H1 (cell line): ENCODE measurements around the gene GTF2F2.

Experiments
- CTCF ChIP-seq, 3 experiments: IDR thresholded peaks; 1 replicate in 2 of 3; 2 replicates in 1 of 3; pipeline versions ENCODE4 v1.5.1 to v1.6.1; 2011; ENCODE audit warnings: low read length in 3 of 3, mild to moderate bottlenecking in 3 of 3, inconsistent platforms in 2 of 3, low read depth in 1 of 3, moderate library complexity in 1 of 3; ENCODE audit not compliant: insufficient read depth in 1 of 3; ENCODE audit errors: control extremely low read depth in 1 of 3
- POLR2AphosphoS5 ChIP-seq: IDR thresholded peaks from 2 replicates; pipeline ENCODE4 v1.6.1; 2011; ENCODE audit warnings: low read depth, low read length

DNA sequence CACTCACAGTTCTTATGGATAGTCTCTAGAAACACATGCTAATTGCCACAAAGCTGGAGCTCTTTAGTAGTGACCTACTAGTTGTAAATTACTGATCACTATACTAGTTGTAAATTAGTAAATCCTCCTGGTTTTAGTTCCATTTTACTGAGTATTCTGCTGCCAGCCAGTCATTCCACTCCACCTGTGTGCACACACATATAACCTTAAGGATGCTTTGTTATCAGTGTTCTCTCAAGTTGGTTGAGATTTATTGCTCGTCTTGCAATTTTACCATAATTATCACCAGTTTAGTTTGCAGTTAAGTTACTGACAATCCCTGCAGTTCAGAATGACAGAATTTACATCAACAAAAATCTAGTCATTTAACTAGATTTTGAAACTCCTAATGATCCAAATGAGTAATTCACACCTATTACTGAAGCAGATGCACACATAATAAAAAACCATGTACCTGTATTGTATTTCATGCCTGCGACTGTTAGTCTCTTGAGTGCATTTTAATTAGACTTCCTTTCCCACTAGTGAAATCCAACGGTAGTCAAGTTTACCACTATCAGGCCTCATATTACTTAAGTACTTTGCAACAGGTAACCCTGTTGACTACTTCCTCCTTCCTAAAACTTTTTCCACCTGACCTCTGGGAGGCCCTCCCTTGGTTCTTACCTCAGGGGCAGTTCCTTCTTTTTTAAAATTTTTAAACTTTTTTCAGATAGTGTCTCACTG, 213.1 kb downstream of the GTF2F2 start:
- no peak for TF ChIP-seq CTCF (IDR thresholded peaks at IDR 0.05; ENCODE audit: control extremely low read depth in 1 of 3, insufficient read depth in 1 of 3, low read depth in 1 of 3, low read length in 3 of 3)
- TF ChIP-seq POLR2AphosphoS5: no peak; the same call in 1 of the 2 replicates
